Common myeloid progenitor, CD34-positive (primary cell): Measurements from ENCODE around the gene ARL16.

Experiments
- CTCF ChIA-PET: fragments of 350-600 bp; sonication (Branson Sonifier 250); formaldehyde crosslinking; loops from one replicate; lab custom pipeline; 2021; ENCODE audit warnings: antibody characterized with exemption; lab: Charles Lee
- POLR2A ChIA-PET: fragments of 350-600 bp; sonication (Branson Sonifier 250); formaldehyde crosslinking; loops from one replicate; lab custom pipeline; 2021; ENCODE audit warnings: antibody characterized with exemption; lab: Charles Lee
- DNase-seq, 3 donors: peaks; one replicate each; pipeline versions ENCODE4 v3.0.0 to v3.0.0-alpha.2; 2013
- H3K27ac ChIP-seq, 2 experiments: 1 replicate in 1 of 2; 2 replicates in 1 of 2; pipeline ENCODE4 v1.7.0; 2013; ENCODE audit warnings: inconsistent platforms in 2 of 2, low read length in 2 of 2, mild to moderate bottlenecking in 2 of 2, low read depth in 1 of 2, moderate library complexity in 1 of 2; ENCODE audit not compliant: severe bottlenecking in 2 of 2, insufficient read depth in 1 of 2, poor library complexity in 1 of 2
- H3K27me3 ChIP-seq, 5 experiments: replicated peaks in 2 of 5; 1 replicate in 3 of 5; 2 replicates in 2 of 5; pipeline versions ENCODE4 v1.6.1 to v1.7.0; 2013; ENCODE audit warnings: low read length in 4 of 5, mild to moderate bottlenecking in 2 of 5, moderate library complexity in 2 of 5, inconsistent platforms in 1 of 5; ENCODE audit not compliant: insufficient read depth in 5 of 5, control insufficient read depth in 4 of 5
- H3K36me3 ChIP-seq, 4 experiments: 1 replicate in 2 of 4; 2 replicates in 2 of 4; pipeline versions ENCODE4 v1.6.1 to v1.7.0; 2013; ENCODE audit warnings: low read length in 3 of 4, control low read depth in 1 of 4, mild to moderate bottlenecking in 1 of 4; ENCODE audit not compliant: control insufficient read depth in 4 of 4, insufficient read depth in 4 of 4
- H3K4me1 ChIP-seq, 4 experiments: 1 replicate in 3 of 4; 2 replicates in 1 of 4; pipeline versions ENCODE4 v1.6.1 to v1.7.1; 2013; ENCODE audit warnings: low read length in 3 of 4, mild to moderate bottlenecking in 3 of 4, control low read depth in 1 of 4, inconsistent platforms in 1 of 4, moderate library complexity in 1 of 4; ENCODE audit not compliant: control insufficient read depth in 4 of 4, insufficient read depth in 4 of 4; ENCODE audit errors: control extremely low read depth in 1 of 4
- H3K4me3 ChIP-seq, 7 experiments: 1 replicate in 4 of 7; 2 replicates in 3 of 7; pipeline versions ENCODE4 v1.5.1 to v1.7.0; 2013; ENCODE audit warnings: mild to moderate bottlenecking in 7 of 7, low read length in 6 of 7, moderate library complexity in 6 of 7, inconsistent platforms in 2 of 7, low read depth in 2 of 7, control low read depth in 1 of 7; ENCODE audit not compliant: insufficient read depth in 4 of 7, control insufficient read depth in 1 of 7; ENCODE audit errors: extremely low read depth in 1 of 7
- H3K9me3 ChIP-seq, 5 experiments: 1 replicate in 4 of 5; 2 replicates in 1 of 5; pipeline versions ENCODE4 v1.6.1 to v1.7.1; 2013; ENCODE audit warnings: low read length in 4 of 5, mild to moderate bottlenecking in 2 of 5, inconsistent platforms in 1 of 5, low read depth in 1 of 5, moderate library complexity in 1 of 5; ENCODE audit not compliant: control insufficient read depth in 4 of 5, insufficient read depth in 2 of 5; ENCODE audit errors: control extremely low read depth in 1 of 5
- WGBS: methylation state at CpG from one replicate; pipeline ENCODE4 v1.1.5; 2013; ENCODE audit not compliant: insufficient coverage; 5-methylcytosine and 5-hydroxymethylcytosine counted together

ARL16 gene

GRCh38 chr17:81672504-81672903 is 11.1 kb downstream of the ARL16 start:
- POLR2A ChIA-PET: no interaction called here
- Histone ChIP-seq H3K36me3 (peaks cover 7 to 61% (median 48%) of the 10 kb centered on the region in 4 experiments), H3K4me1 (peaks cover 0 to 10% (median 5%) of the 10 kb centered on the region in 4 experiments), H3K27ac (no peak overlapping the region), H3K4me3 (no peak overlapping the region), H3K9me3 (no peaks in the 10 kb centered on the region), H3K27me3 (no peaks in the 10 kb centered on the region)
- no peak for DNase-seq
- whole genome bisulfite sequencing: 98% methylated on average over 11 of the region's 18 CpGs
- CTCF ChIA-PET: interaction anchor here (0.8 to 0.9 kb wide), 2 partner anchors 11 to 182 kb away, joined by 3 read pairs; partner anchors contain the start of genes ARL16 and HGS

- Histone ChIP-seq H3K4me1 (peaks cover 4 to 30% (median 22%) of the 10 kb centered on the region in 4 experiments), H3K4me3 (peak overlapping the region in 2 of 7 experiments; percentile 34 to 51), H3K27ac (peak overlapping the region in 1 of 2 experiments; percentile 91), H3K9me3 (no peaks in the 10 kb centered on the region), H3K27me3 (no peaks in the 10 kb centered on the region), H3K36me3 (peaks cover 5 to 55% (median 37%) of the 10 kb centered on the region in 4 experiments)
- DNase-seq: peak in 2 of 3 donors; percentile 22 to 31
- ChIA-PET POLR2A (interaction anchor here (0.5 kb wide), 1 partner anchor 852 kb away, joined by 3 read pairs; no protein-coding TSS in a partner anchor), CTCF (interaction anchor here (1.1 kb wide), 1 partner anchor 10 kb away, joined by 3 read pairs; no protein-coding TSS in a partner anchor)
- 90% methylated on average over 17 of the region's 18 CpGs for WGBS
Measured at GRCh38 chr17:81667754-81668153, 15.8 kb downstream of the ARL16 start.

- H3K27me3 ChIP-seq: no peaks in the 10 kb centered on the region
- H3K9me3 ChIP-seq: no peaks in the 10 kb centered on the region
- ChIA-PET POLR2A (interaction anchor here (0.5 to 2.1 kb wide), 4 partner anchors 9 to 30 kb away, joined by 3 to 7 read pairs (median 4); partner anchors contain the start of genes ARL16, HGS, NPLOC4 and TSPAN10), CTCF (interaction anchor here (0.8 to 1.5 kb wide), 2 partner anchors 12 to 18 kb away, joined by 3 read pairs; partner anchors contain the start of genes ARL16 and HGS)
- peaks cover 3 to 44% (median 25%) of the 10 kb centered on the region in 4 experiments for H3K36me3 ChIP-seq
- peak within 1 kb of the TSS; percentile 66 to 91 for H3K27ac ChIP-seq
- peak; percentile 94 to 96 (median 96) for DNase-seq
- peaks cover 4 to 30% (median 22%) of the 10 kb centered on the region in 4 experiments for H3K4me1 ChIP-seq
- 0% methylated on average over 92 of the region's 96 CpGs for WGBS
- peak within 1 kb of the TSS; percentile 63 to 99 (median 86) for H3K4me3 ChIP-seq
Measured at GRCh38 chr17:81666342-81667191, 17.0 kb downstream of the ARL16 start, which contains the start of the genes CCDC137 and OXLD1. Gene CCDC137, plus strand, starts transcription at chr17:81666737. Its CDS starts 30 bp downstream, at chr17:81666767. Gene OXLD1, minus strand, starts transcription at chr17:81666605. Its CDS starts 28 bp downstream, at chr17:81666577.

GRCh38 chr17:81666092-81666341 is 17.6 kb downstream of the ARL16 start:
- ChIA-PET POLR2A (interaction anchor here (0.5 to 2.1 kb wide), 4 partner anchors 9 to 29 kb away, joined by 3 to 7 read pairs (median 4); partner anchors contain the start of genes ARL16, HGS, NPLOC4 and TSPAN10), CTCF (interaction anchor here (0.8 to 1.5 kb wide), 2 partner anchors 12 to 18 kb away, joined by 3 read pairs; partner anchors contain the start of genes ARL16 and HGS)
- peaks cover 3 to 38% (median 21%) of the 10 kb centered on the region in 4 experiments for H3K36me3 ChIP-seq
- peak overlapping the region; percentile 66 to 91 for H3K27ac ChIP-seq
- H3K27me3 ChIP-seq: no peaks in the 10 kb centered on the region
- DNase-seq: peak; percentile 58 to 83 (median 74)
- under 1% methylated on average over 16 of the region's 16 CpGs for WGBS
- H3K9me3 ChIP-seq: no peaks in the 10 kb centered on the region
- peak overlapping the region; percentile 63 to 99 (median 86) for H3K4me3 ChIP-seq
- peaks cover 4 to 30% (median 22%) of the 10 kb centered on the region in 4 experiments for H3K4me1 ChIP-seq

- Histone ChIP-seq H3K27me3 (no peaks in the 10 kb centered on the region), H3K36me3 (peaks cover 3 to 35% (median 17%) of the 10 kb centered on the region in 4 experiments), H3K9me3 (no peaks in the 10 kb centered on the region), H3K4me1 (peaks cover 4 to 30% (median 22%) of the 10 kb centered on the region in 4 experiments), H3K27ac (peak overlapping the region; percentile 66 to 91), H3K4me3 (peak overlapping the region; percentile 63 to 99 (median 86))
- DNase-seq: peak; percentile 11 to 61 (median 48)
- ChIA-PET POLR2A (interaction anchor here (1.4 to 2.1 kb wide), 3 partner anchors 10 to 29 kb away, joined by 3 to 7 read pairs (median 4); partner anchors contain the start of genes ARL16, HGS, NPLOC4 and TSPAN10), CTCF (interaction anchor here (1.5 to 1.8 kb wide), 2 partner anchors 10 to 13 kb away, joined by 3 to 5 read pairs; no protein-coding TSS in a partner anchor)
- 63% methylated on average over 25 of the region's 30 CpGs for WGBS
Measured at GRCh38 chr17:81665205-81666091, 18.1 kb downstream of the ARL16 start.

- no peaks in the 10 kb centered on the region for H3K9me3 ChIP-seq
- POLR2A ChIA-PET: no interaction called here
- WGBS: 96% methylated on average over 7 of the region's 7 CpGs
- H3K4me1 ChIP-seq: peaks cover 4 to 30% (median 22%) of the 10 kb centered on the region in 4 experiments
- H3K27me3 ChIP-seq: no peaks in the 10 kb centered on the region
- CTCF ChIA-PET: interaction anchor here (1.8 kb wide), 1 partner anchor 12 kb away, joined by 5 read pairs; no protein-coding TSS in a partner anchor
- DNase-seq: no peak
- H3K36me3 ChIP-seq: peaks cover 0 to 23% (median 8%) of the 10 kb centered on the region in 4 experiments
- no peak overlapping the region for H3K4me3 ChIP-seq
- peak overlapping the region in 1 of 2 experiments; percentile 70 for H3K27ac ChIP-seq
Measured at GRCh38 chr17:81664051-81664470, 19.5 kb downstream of the ARL16 start.
